SK-N-SH (cell line): ENCODE data around the gene INPP5E. TPM values are rescaled to one million over a fixed set of nuclear protein-coding genes. Genes with fewer than 3 reads are reported as not detected.

Source experiments
- CTCF ChIA-PET: fragments of 300-600, 350-600 bp; formaldehyde crosslinking; extraction: SDS; loops from one replicate; lab custom pipeline; 2021; lab: Yijun Ruan, JAX
- POLR2A ChIA-PET: fragments of 350-600 bp; sonication (Branson Sonifier 250); formaldehyde crosslinking; extraction: SDS; loops from one replicate; lab custom pipeline; 2020; ENCODE audit warnings: antibody characterized with exemption, inconsistent platforms; lab: Yijun Ruan, JAX
- DNase-seq: peaks from one replicate; pipeline ENCODE4 v3.0.0; 2012
- H2AFZ ChIP-seq: fragments of 200-600 bp; sonication (generic); 2 replicates; pipeline ENCODE4 v1.8.1; 2016; ENCODE audit warnings: antibody characterized with exemption, mild to moderate bottlenecking, low read depth
- H3F3A ChIP-seq: fragments of 200-600 bp; sonication (generic); replicated peaks from 2 replicates; pipeline ENCODE3; 2016; ENCODE audit warnings: antibody characterized with exemption, mild to moderate bottlenecking; ENCODE audit not compliant: insufficient read depth
- H3K27ac ChIP-seq, 2 experiments: fragments of 200-500 bp in 1 of 2; fragments of 200-600 bp in 1 of 2; sonication (Bioruptor generic) in 1 of 2; sonication (generic), shearing (Covaris generic) in 1 of 2; 2 replicates each; pipeline versions ENCODE4 v1.5.1 to v1.6.1; 2014 to 2016; ENCODE audit warnings: low read depth in 2 of 2, inconsistent platforms in 1 of 2, low read length in 1 of 2, mild to moderate bottlenecking in 1 of 2, mixed read lengths in 1 of 2
- H3K27me3 ChIP-seq: fragments of 200-600 bp; sonication (generic), shearing (Covaris generic); 2 replicates; pipeline ENCODE4 v1.6.1; 2016; ENCODE audit warnings: mixed run types; ENCODE audit not compliant: insufficient read depth
- H3K36me3 ChIP-seq, 2 experiments: fragments of 200-500 bp in 1 of 2; fragments of 200-600 bp in 1 of 2; sonication (Bioruptor generic) in 1 of 2; sonication (generic) in 1 of 2; replicated peaks in 1 of 2; 2 replicates each; pipeline versions ENCODE3 to v1.5.1; 2014 to 2016; ENCODE audit warnings: low read length in 1 of 2, mild to moderate bottlenecking in 1 of 2; ENCODE audit not compliant: insufficient read depth in 2 of 2, control insufficient read depth in 1 of 2
- H3K4me1 ChIP-seq, 2 experiments: fragments of 200-500 bp in 1 of 2; fragments of 200-600 bp in 1 of 2; sonication (Bioruptor generic) in 1 of 2; sonication (generic), shearing (Covaris generic) in 1 of 2; 2 replicates each; pipeline versions ENCODE4 v1.5.1 to v1.6.1; 2014 to 2016; ENCODE audit warnings: low read depth in 1 of 2, low read length in 1 of 2, mixed run types in 1 of 2; ENCODE audit not compliant: insufficient read depth in 2 of 2, control insufficient read depth in 1 of 2
- H3K4me2 ChIP-seq: fragments of 200-600 bp; sonication (generic), shearing (Covaris generic); 2 replicates; pipeline ENCODE4 v1.6.1; 2017; ENCODE audit warnings: mixed run types
- H3K4me3 ChIP-seq, 2 experiments: fragments of 200-500 bp in 1 of 2; fragments of 200-600 bp in 1 of 2; sonication (Bioruptor generic) in 1 of 2; sonication (generic), shearing (Covaris generic) in 1 of 2; 2 replicates each; pipeline versions ENCODE4 v1.5.1 to v1.8.1; 2014 to 2016; ENCODE audit warnings: low read depth in 2 of 2, inconsistent platforms in 1 of 2, low read length in 1 of 2, mild to moderate bottlenecking in 1 of 2, mixed read lengths in 1 of 2, moderate library complexity in 1 of 2
- H3K79me2 ChIP-seq: fragments of 200-600 bp; sonication (generic); 2 replicates; pipeline ENCODE4 v1.8.1; 2017; ENCODE audit warnings: mild to moderate bottlenecking; ENCODE audit not compliant: insufficient read depth
- H3K9ac ChIP-seq: fragments of 200-600 bp; sonication (generic); 2 replicates; pipeline ENCODE4 v1.6.1; 2017; ENCODE audit warnings: mixed run types
- H3K9me2 ChIP-seq: fragments of 200-600 bp; sonication (generic); 2 replicates; pipeline ENCODE4 v1.6.1; 2017; ENCODE audit warnings: mixed run types
- H3K9me3 ChIP-seq: fragments of 200-600 bp; sonication (generic); 2 replicates; pipeline ENCODE4 v1.6.1; 2017; ENCODE audit warnings: mixed run types, mild to moderate bottlenecking, moderate library complexity
- H4K20me1 ChIP-seq: fragments of 200-600 bp; sonication (generic); 2 replicates; pipeline ENCODE4 v1.6.1; 2017; ENCODE audit warnings: mild to moderate bottlenecking, mixed run types; ENCODE audit not compliant: insufficient read depth
- CHD2 ChIP-seq: fragments of 150-350 bp; IDR thresholded peaks from 2 replicates; pipeline ENCODE4 v1.6.1; 2018; ENCODE audit warnings: low read length; ENCODE audit not compliant: partially characterized antibody
- CTCF ChIP-seq: fragments of 200-600 bp; sonication (generic); IDR thresholded peaks from 2 replicates; pipeline ENCODE4 v1.6.1; 2017; ENCODE audit warnings: antibody characterized with exemption, mild to moderate bottlenecking, moderate library complexity
- ELF1 ChIP-seq: IDR thresholded peaks from 2 replicates; pipeline ENCODE4 v1.4.0; 2012
- EP300 ChIP-seq, 2 experiments: IDR thresholded peaks; 2 replicates each; pipeline versions ENCODE4 v1.4.0 to v1.6.1; 2012; ENCODE audit warnings: borderline replicate concordance in 1 of 2, low read depth in 1 of 2, low read length in 1 of 2
- EZH2phosphoT487 ChIP-seq: fragments of 200-600 bp; sonication (generic); IDR thresholded peaks from 2 replicates; pipeline ENCODE4 v1.6.1; 2017; ENCODE audit warnings: low read depth, mixed run types, mild to moderate bottlenecking, antibody characterized with exemption, moderate library complexity, borderline replicate concordance
- GABPA ChIP-seq: IDR thresholded peaks from 2 replicates; pipeline ENCODE4 v1.4.0; 2012; ENCODE audit warnings: low read depth, mild to moderate bottlenecking
- MEF2A ChIP-seq: IDR thresholded peaks from 2 replicates; pipeline ENCODE4 v1.4.0; 2012; ENCODE audit warnings: low read depth, borderline replicate concordance
- MXI1 ChIP-seq: IDR thresholded peaks from 2 replicates; pipeline ENCODE4 v1.6.1; 2012; ENCODE audit warnings: mild to moderate bottlenecking, low read depth, low read length, improper control_type of control experiment
- PBX3 ChIP-seq: IDR thresholded peaks from 2 replicates; pipeline ENCODE4; 2012
- RAD21 ChIP-seq: IDR thresholded peaks from 2 replicates; pipeline ENCODE4 v1.6.1; 2012; ENCODE audit warnings: mild to moderate bottlenecking, low read length
- REST ChIP-seq: IDR thresholded peaks from 2 replicates; pipeline ENCODE4 v1.6.1; 2012; ENCODE audit warnings: mild to moderate bottlenecking, low read depth, low read length, moderate library complexity
- RFX5 ChIP-seq: IDR thresholded peaks from 2 replicates; pipeline ENCODE4 v1.6.1; 2012; ENCODE audit warnings: mild to moderate bottlenecking, improper control_type of control experiment, low read length
- RXRA ChIP-seq: IDR thresholded peaks from 2 replicates; pipeline ENCODE4 v1.4.0; 2012; ENCODE audit warnings: low read depth, mild to moderate bottlenecking, borderline replicate concordance
- SIN3A ChIP-seq: IDR thresholded peaks from 2 replicates; pipeline ENCODE4 v1.6.1; 2012; ENCODE audit warnings: low read depth, mild to moderate bottlenecking, low read length, moderate library complexity, borderline replicate concordance
- TAF1 ChIP-seq: IDR thresholded peaks from 2 replicates; pipeline ENCODE4 v1.6.1; 2012; ENCODE audit warnings: low read depth, mild to moderate bottlenecking, low read length, moderate library complexity, borderline replicate concordance
- TEAD4 ChIP-seq: IDR thresholded peaks from 2 replicates; pipeline ENCODE4 v1.4.0; 2012; ENCODE audit warnings: mild to moderate bottlenecking, borderline replicate concordance; ENCODE audit not compliant: insufficient read depth
- USF1 ChIP-seq: IDR thresholded peaks from 2 replicates; pipeline ENCODE4 v1.4.0; 2012; ENCODE audit warnings: low read depth, borderline replicate concordance
- YY1 ChIP-seq: IDR thresholded peaks from 2 replicates; pipeline ENCODE4 v1.4.0; 2012; ENCODE audit warnings: low read depth, mild to moderate bottlenecking
- ZBTB33 ChIP-seq: IDR thresholded peaks from 2 replicates; pipeline ENCODE4 v1.4.0; 2012; ENCODE audit warnings: low read depth, borderline replicate concordance
- WGBS: methylation state at CpG from one replicate; pipeline ENCODE4 v1.1.6; 2017; ENCODE audit warnings: low lambda C conversion rate; 5-methylcytosine and 5-hydroxymethylcytosine counted together
- polyA plus RNA-seq, 3 experiments: library from polyadenylated mRNA; depleted of rRNA; stranded (reverse); fragments of >200 nt; gene quantifications; 2 replicates each; pipeline ENCODE4 v1.2.3, GENCODE V29; 2012

INPP5E gene
- polyA plus RNA-seq, 1 of the 3 experiments (the other 2 are of a cell fraction): 12.8 TPM

GRCh38 chr9:136387217-136387616 is 52.4 kb downstream of the INPP5E start:
- peaks cover 33 to 62% of the 10 kb centered on the region in 2 experiments for H3K36me3 ChIP-seq
- no peaks in the 10 kb centered on the region for H3K9me2 ChIP-seq
- no peak overlapping the region for H3K4me2 ChIP-seq
- 95% methylated on average over 17 of the region's 19 CpGs for WGBS
- H3K4me3 ChIP-seq: no peak overlapping the region
- no peaks in the 10 kb centered on the region for H3K9me3 ChIP-seq
- ChIA-PET CTCF (interaction anchor here (0.6 to 1.5 kb wide), 3 partner anchors 24 to 279 kb away, joined by 3 to 6 read pairs (median 3); partner anchors contain the start of gene DNLZ), POLR2A (interaction anchor here (0.8 kb wide), 1 partner anchor 32 kb away, joined by 4 read pairs; no protein-coding TSS in a partner anchor)
- no peak overlapping the region for H3K9ac ChIP-seq
- peaks cover 10% of the 10 kb centered on the region for H3F3A ChIP-seq
- no peaks in the 10 kb centered on the region for H3K27me3 ChIP-seq
- no peak overlapping the region for H3K27ac ChIP-seq
- H4K20me1 ChIP-seq: no peaks in the 10 kb centered on the region
- no peak for DNase-seq
- no peak overlapping the region for H2AFZ ChIP-seq
- H3K4me1 ChIP-seq: no peaks in the 10 kb centered on the region
- TF ChIP-seq REST: no peak
- TF ChIP-seq EZH2phosphoT487: no peak
- TF ChIP-seq SIN3A: no peak
- no peak for TF ChIP-seq USF1
- TF ChIP-seq EP300 (IDR thresholded peaks at IDR 0.05; ENCODE audit: borderline replicate concordance in 1 of 2, low read depth in 1 of 2, low read length in 1 of 2): no peak
- TF ChIP-seq RFX5: no peak
- no peak for TF ChIP-seq RAD21
- no peak for TF ChIP-seq ELF1
- no peak for TF ChIP-seq CTCF
- no peak for TF ChIP-seq RXRA
- no peak for TF ChIP-seq YY1
- TF ChIP-seq ZBTB33: no peak
- TF ChIP-seq TAF1: no peak
- TF ChIP-seq TEAD4: no peak
- no peak for TF ChIP-seq GABPA
- no peak for TF ChIP-seq MXI1
- TF ChIP-seq CHD2: no peak
- TF ChIP-seq MEF2A: no peak
- TF ChIP-seq PBX3: no peak
- 0 out of 2 replicates have a peak, but pooled peaks cover 3% of the 10 kb centered on the region for H3K79me2 ChIP-seq
